Activated T-helper 1 cell treated with anti-CD3 and anti-CD28 coated beads, Interleukin-2, amount 50 U/mL, for 16 hours (primary cell): ENCODE measurements around the gene DRG2.

Source experiments
- DNase-seq, 2 donors: peaks; one replicate each; pipeline ENCODE4 v3.0.0-alpha.2; 2020; ENCODE audit warnings: low read depth in 1 of 2, low spot score in 1 of 2

Gene DRG2

GRCh38 chr17:18074566-18075272 lies 13.0 kb upstream of the DRG2 start:
- DNase-seq: no peak

GRCh38 chr17:18076936-18077335 lies 10.8 kb upstream of the DRG2 start:
- DNase-seq: no peak

- DNase-seq: no peak
Measured at GRCh38 chr17:18079543-18079942, 8.2 kb upstream of the DRG2 start.

- DNase-seq: no peak
Measured at GRCh38 chr17:18084256-18084655, 3.5 kb upstream of the DRG2 start.

GRCh38 chr17:18089613-18090012 lies 1.9 kb downstream of the DRG2 start:
- no peak for DNase-seq

- DNase-seq: no peak
Measured at GRCh38 chr17:18093616-18094408, 6.1 kb downstream of the DRG2 start.

GRCh38 chr17:18094409-18094807 lies 6.7 kb downstream of the DRG2 start:
- no peak for DNase-seq

GRCh38 chr17:18099516-18099915 lies 11.8 kb downstream of the DRG2 start:
- no peak for DNase-seq

GRCh38 chr17:18100616-18101015 lies 12.9 kb downstream of the DRG2 start:
- no peak for DNase-seq

GRCh38 chr17:18101828-18102227 lies 14.1 kb downstream of the DRG2 start:
- no peak for DNase-seq

- DNase-seq: no peak
Measured at GRCh38 chr17:18102640-18103039, 14.9 kb downstream of the DRG2 start.

- DNase-seq: no peak
Measured at GRCh38 chr17:18105027-18105426, 17.3 kb downstream of the DRG2 start.

- no peak for DNase-seq
Measured at GRCh38 chr17:18105595-18105994, 17.8 kb downstream of the DRG2 start.

- no peak for DNase-seq
Measured at GRCh38 chr17:18106211-18106610, 18.5 kb downstream of the DRG2 start.

GRCh38 chr17:18107061-18107790 lies 19.5 kb downstream of the DRG2 start:
- no peak for DNase-seq

- no peak for DNase-seq
Measured at GRCh38 chr17:18107971-18108370, 20.2 kb downstream of the DRG2 start.

GRCh38 chr17:18108401-18109312 lies 20.9 kb downstream of the DRG2 start, which contains the start of gene MYO15A:
TSS of gene MYO15A (plus strand) at chr17:18108756. CDS start at chr17:18118801, 10,045 bp downstream.
- no peak for DNase-seq

- DNase-seq: no peak
Measured at GRCh38 chr17:18109935-18110485, 22.3 kb downstream of the DRG2 start.

- DNase-seq: no peak
Measured at GRCh38 chr17:18110636-18111145, 22.9 kb downstream of the DRG2 start.

- DNase-seq: no peak
Measured at GRCh38 chr17:18111330-18111971, 23.7 kb downstream of the DRG2 start.
